GM12875 (cell line): ENCODE results near the gene RAB22A.
"Not testable (repeated sequence)": the region's sequence is repeated elsewhere in the genome, so short reads cannot be mapped to it uniquely, and the experiment has no call there.

Source experiments
- H3K4me3 ChIP-seq: one replicate; pipeline ENCODE4 v1.5.1; 2011; ENCODE audit warnings: low read depth, low read length, control low read depth
- TF ChIP-seq, protein P1 (sequence below): IDR thresholded peaks from 2 replicates; pipeline ENCODE4 v1.5.1; 2011; ENCODE audit warnings: low read depth, mild to moderate bottlenecking, control low read depth, inconsistent platforms, low read length, moderate library complexity, borderline replicate concordance; ENCODE audit not compliant: insufficient read depth

Gene RAB22A

DNA sequence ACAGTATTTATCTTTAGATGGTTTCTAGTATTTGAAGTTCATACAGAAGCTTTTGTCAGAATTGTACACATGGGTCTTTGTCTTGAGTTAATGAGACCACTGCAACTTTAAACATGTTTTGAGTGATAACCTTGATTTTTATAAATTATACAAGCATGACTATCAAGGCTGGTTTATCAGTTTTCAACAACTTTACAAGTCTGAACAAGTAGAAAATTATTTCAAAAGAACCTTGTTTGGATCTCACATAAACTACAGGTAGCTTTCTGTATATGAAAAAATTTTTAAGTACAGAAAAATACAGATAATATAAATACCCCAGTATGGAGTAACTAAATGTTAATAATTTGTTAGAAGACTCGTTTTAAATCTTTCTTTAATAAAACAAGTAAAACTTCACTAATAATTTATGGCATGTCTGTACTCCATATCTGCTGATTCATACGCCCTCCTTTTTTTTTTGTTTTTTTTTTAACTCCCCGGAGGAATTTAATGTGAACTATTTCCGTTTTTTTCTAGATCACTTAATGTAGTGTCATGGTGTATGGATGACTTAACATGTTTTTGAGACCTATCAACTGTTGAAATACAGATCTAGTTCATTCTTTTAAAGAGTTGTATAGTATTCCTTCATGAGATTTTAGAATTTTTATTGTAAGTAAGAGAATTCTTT lies 97.8 kb downstream of the RAB22A start:
- no peak overlapping the region for H3K4me3 ChIP-seq
- TF ChIP-seq, protein P1, sequence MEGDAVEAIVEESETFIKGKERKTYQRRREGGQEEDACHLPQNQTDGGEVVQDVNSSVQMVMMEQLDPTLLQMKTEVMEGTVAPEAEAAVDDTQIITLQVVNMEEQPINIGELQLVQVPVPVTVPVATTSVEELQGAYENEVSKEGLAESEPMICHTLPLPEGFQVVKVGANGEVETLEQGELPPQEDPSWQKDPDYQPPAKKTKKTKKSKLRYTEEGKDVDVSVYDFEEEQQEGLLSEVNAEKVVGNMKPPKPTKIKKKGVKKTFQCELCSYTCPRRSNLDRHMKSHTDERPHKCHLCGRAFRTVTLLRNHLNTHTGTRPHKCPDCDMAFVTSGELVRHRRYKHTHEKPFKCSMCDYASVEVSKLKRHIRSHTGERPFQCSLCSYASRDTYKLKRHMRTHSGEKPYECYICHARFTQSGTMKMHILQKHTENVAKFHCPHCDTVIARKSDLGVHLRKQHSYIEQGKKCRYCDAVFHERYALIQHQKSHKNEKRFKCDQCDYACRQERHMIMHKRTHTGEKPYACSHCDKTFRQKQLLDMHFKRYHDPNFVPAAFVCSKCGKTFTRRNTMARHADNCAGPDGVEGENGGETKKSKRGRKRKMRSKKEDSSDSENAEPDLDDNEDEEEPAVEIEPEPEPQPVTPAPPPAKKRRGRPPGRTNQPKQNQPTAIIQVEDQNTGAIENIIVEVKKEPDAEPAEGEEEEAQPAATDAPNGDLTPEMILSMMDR = no peak

DNA sequence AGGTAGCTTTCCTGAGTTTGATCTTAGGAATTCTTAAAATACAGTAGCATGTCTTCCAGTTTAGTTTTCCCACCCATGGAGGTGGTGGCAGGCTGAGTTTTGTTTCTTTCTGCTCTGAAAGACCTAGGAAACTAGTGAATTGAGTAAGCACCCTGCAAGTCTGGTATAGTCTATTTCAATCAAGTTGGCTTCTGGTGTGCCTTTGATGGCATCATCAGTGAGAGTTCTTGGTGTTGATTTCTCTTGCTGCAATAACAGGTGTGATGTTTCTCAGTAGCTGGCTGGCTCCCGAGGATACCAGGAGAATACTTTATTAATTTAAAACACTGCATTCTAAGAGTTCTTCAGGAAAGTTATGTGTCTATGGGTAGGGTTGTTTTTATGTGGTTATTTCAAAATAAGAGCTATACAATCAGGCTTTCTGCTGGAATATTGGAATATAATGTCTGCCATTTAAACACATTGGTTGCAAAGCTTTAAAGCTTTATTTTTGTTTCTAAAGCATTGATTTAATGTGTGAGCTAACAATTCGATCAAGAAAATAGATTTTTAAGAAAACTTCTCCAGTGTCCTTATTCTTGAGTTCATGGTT lies 98.5 kb downstream of the RAB22A start:
- no peak overlapping the region for H3K4me3 ChIP-seq
- TF ChIP-seq, protein P1 = no peak

DNA sequence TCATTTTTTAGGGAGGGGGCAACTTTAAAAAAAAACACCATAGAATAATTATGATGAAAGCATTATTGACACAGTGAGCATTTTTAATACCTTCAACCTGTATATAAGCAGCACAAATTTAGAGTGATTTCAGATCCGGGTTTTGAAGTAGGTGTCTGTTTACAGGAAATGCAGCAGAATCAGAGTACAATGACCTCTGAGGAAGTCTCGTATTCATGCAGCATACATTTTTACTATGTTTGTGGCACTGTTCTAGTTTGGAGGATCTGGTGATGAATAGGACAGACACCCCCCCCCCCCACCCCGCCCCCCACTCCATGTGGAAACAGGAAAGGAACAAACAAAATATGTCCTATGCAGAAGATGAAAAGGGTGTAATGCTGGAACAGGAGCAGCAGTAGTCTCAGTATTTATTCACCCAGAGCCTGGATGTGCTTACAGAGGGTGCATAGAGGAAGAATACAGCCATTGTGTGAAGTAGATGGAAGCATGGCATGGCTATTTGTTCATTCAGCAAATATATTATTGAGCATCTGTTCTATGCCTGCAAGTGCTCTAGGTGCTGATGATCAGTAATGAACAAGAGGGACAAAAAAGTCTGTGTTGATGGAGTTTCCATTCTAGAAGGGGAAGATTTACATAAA lies 99.2 kb downstream of the RAB22A start:
- TF ChIP-seq, protein P1 = no peak
- H3K4me3 ChIP-seq = no peak overlapping the region

DNA sequence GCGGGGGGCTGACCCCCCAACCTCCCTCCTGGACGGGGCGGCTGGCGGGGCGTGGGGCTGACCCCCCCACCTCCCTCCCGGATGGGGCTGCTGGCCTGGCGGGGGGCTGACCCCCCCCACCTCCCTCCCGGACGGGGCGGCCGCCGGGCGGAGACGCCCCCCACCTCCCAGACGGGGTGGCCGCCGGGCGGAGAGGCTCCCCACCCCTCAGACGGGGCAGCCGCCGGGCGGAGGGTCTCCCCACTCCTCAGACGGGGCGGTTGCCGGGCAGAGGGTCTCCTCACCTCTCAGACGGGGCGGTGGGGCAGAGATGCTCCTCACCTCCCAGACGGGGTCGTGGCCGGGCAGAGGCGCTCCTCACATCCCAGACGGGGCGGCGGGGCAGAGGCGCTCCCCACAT lies 104.7 kb downstream of the RAB22A start:
- not testable (repeated sequence) for H3K4me3 ChIP-seq

DNA sequence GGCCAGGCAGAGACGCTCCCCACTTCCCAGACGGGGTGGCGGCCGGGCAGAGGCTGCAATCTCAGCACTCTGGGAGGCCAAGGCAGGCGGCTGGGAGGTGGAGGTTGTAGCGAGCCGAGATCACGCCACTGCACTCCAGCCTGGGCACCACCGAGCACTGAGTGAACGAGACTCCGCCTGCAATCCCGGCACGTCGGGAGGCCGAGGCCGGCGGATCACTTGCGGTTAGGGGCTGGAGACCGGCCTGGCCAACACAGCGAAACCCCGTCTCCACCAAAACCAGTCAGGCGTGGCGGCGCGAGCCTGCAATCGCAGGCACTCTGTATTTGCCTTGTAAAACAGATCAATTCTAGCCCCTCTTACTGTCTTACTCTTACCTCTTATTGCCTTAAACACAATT lies 105.3 kb downstream of the RAB22A start:
- not testable (repeated sequence) for H3K4me3 ChIP-seq

DNA sequence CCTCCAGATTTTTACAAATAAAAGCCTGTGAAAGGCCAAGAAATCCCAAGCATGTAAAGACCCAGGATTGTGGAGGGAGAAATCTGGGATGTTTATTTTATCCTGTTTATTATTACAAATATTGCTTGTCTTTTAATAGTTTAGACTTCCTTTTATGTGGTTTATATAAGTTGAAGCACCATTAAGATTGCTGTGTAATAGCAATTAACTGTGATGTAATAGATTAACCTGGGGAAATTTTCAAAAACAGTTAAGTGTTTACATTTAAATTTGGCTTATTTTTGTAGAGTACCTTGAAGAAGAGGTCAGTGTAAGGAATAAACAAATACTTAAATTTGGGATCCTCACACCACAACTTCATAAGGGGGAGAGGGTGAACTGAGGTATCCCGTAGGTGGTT lies 106.5 kb downstream of the RAB22A start:
- TF ChIP-seq, protein P1 = no peak
- H3K4me3 ChIP-seq = no peak overlapping the region

DNA sequence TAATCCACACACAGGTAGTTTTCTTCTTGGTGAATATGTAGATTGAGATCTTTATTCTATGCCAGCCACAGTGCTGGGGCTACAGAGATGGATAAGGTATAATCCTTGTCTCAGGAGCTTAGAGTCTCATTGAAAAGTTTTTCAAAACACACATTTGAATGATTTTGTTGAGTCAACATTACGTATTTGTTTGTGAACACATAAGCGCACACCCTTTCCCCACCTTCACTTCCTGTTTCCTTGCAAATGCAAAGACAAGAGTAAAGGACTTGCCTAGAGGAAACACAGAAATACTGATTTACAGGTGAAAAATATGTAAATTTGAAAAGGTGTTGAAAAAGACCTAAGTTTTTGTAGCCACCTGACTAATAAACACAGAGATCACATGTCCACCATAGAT lies 107.3 kb downstream of the RAB22A start:
- TF ChIP-seq, protein P1 = no peak
- no peak overlapping the region for H3K4me3 ChIP-seq
